ENCODE data around the gene ARHGAP23. TPM values are rescaled to one million over a fixed set of nuclear protein-coding genes. Genes with fewer than 3 reads are reported as not detected.
A peak's percentile ranks its signal among the peaks of the same experiment; 100 is the strongest.

The ARHGAP23 gene
- total RNA-seq, 2 donors from 2014 or later, result 9.4 to 18.0 TPM

DNA sequence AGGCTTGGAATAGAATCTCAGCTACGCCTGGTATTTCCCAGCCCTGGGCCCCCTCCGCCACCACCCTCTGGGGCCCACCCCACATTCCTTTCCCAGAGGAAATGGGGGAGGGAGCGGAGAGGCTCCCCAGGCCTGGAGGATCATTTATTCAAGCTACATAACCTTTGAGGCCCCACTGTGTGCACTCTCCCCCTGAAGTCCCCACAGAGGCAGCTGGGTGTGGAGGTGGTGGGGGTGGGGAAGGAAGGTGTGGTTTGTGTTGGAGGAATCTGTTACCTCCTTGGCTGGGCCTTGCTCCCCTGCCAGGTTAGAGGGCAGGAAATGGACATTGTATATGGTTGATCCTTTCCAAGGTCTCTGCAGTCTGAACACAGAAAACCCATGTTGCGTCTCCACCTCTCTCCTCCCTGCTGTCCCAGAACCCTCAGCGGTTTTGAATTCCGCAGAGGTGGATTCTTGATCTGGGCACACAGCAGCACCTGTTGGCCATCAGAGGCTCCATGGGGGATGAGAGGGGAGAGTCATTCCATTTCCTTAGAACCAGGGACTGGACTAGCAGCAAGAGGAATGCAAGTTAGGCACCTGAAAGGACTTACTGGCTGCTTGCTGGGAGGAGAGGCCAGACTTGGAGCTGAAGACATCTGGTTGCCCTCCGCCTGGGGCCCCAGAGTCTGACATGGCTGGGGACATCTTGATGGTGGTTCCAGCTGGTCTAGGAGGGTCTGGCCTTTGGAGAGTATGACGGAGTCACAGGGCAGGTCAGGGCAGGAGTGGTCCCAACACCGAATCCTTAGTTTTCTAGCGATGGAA lies 23.0 kb downstream of the ARHGAP23 start:
- Histone ChIP-seq H3K4me3 (ENCODE audit: low read length) (peak overlapping the region; percentile 45), H3K27ac (ENCODE audit: low read depth, low read length) (peak overlapping the region; percentile 3), H3K36me3 (ENCODE audit: control insufficient read depth, insufficient read depth, low read length) (no peaks in the 10 kb centered on the region), H3K9me3 (ENCODE audit: control insufficient read depth, low read length) (no peaks in the 10 kb centered on the region), H3K9ac (ENCODE audit: extremely low read depth, low read length, poor library complexity, severe bottlenecking) (no peak overlapping the region), H3K27me3 (ENCODE audit: control insufficient read depth, insufficient read depth, low read length, poor library complexity, severe bottlenecking) (peaks cover 9% of the 10 kb centered on the region), H3K4me1 (ENCODE audit: control insufficient read depth, insufficient read depth, low read length) (peaks cover 30% of the 10 kb centered on the region)
- H3K9me3 Mint-ChIP-seq, result no peaks in the 10 kb centered on the region
- peak; percentile 97 for DNase-seq
- H3K4me1 Mint-ChIP-seq, result peaks cover 47% of the 10 kb centered on the region
- H3K27me3 Mint-ChIP-seq (ENCODE audit: insufficient read depth), result peaks cover 29% of the 10 kb centered on the region
- peak overlapping the region; percentile 90 for H3K27ac Mint-ChIP-seq
- TF ChIP-seq, protein P1, sequence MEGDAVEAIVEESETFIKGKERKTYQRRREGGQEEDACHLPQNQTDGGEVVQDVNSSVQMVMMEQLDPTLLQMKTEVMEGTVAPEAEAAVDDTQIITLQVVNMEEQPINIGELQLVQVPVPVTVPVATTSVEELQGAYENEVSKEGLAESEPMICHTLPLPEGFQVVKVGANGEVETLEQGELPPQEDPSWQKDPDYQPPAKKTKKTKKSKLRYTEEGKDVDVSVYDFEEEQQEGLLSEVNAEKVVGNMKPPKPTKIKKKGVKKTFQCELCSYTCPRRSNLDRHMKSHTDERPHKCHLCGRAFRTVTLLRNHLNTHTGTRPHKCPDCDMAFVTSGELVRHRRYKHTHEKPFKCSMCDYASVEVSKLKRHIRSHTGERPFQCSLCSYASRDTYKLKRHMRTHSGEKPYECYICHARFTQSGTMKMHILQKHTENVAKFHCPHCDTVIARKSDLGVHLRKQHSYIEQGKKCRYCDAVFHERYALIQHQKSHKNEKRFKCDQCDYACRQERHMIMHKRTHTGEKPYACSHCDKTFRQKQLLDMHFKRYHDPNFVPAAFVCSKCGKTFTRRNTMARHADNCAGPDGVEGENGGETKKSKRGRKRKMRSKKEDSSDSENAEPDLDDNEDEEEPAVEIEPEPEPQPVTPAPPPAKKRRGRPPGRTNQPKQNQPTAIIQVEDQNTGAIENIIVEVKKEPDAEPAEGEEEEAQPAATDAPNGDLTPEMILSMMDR (conservative IDR thresholded peaks at IDR 0.05), result no peak
- WGBS, 2 experiments (ENCODE audit: insufficient coverage in 1 of 2, insufficient read length in 1 of 2), result 36 to 43% methylated on average over 4 to 9 of the region's 10 CpGs
- H3K4me3 Mint-ChIP-seq, result peak overlapping the region; percentile 68
- H3K36me3 Mint-ChIP-seq (ENCODE audit: low read depth), result no peaks in the 10 kb centered on the region

DNA sequence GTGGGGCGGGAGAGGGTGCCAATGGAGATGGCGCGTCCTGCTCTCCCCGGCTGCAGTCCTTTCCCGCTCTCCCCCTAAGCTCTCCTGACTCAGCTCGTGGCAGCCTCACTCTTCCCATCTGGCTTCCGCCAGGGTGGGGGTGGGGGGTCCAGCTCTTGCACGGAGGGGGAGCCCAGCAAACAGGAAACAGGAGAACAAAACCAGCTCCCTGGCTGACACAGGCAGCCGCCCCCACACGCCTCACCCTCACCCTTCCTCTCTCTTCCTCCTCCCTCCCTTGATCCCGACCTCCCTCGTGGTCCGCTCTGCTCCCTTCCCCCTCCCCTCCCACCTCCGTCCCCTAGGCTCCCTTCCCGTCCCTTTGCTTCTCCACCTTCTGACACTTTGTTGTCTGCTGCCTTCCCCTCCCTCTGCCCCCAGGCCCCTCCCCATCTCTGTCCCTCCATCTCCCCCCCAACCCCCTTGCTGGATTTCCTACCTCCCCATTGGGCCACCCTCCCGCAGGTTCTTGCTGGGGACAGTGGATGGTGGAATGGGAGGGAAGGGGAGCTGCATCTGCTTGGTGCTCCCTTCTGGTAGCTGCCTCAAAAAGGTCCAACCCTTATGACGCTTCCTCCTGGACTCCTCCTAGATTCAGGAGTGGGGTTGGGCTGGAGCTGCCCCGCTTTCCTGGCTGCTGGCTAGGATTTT lies 23.7 kb downstream of the ARHGAP23 start:
- Histone ChIP-seq H3K27me3 (ENCODE audit: control insufficient read depth, insufficient read depth, low read length, poor library complexity, severe bottlenecking) (peaks cover 9% of the 10 kb centered on the region), H3K4me1 (ENCODE audit: control insufficient read depth, insufficient read depth, low read length) (peaks cover 34% of the 10 kb centered on the region), H3K9me3 (ENCODE audit: control insufficient read depth, low read length) (no peaks in the 10 kb centered on the region), H3K27ac (ENCODE audit: low read depth, low read length) (no peak overlapping the region), H3K4me3 (ENCODE audit: low read length) (peak overlapping the region; percentile 45), H3K9ac (ENCODE audit: extremely low read depth, low read length, poor library complexity, severe bottlenecking) (no peak overlapping the region), H3K36me3 (ENCODE audit: control insufficient read depth, insufficient read depth, low read length) (no peaks in the 10 kb centered on the region)
- Mint-ChIP-seq H3K4me1 (peaks cover 52% of the 10 kb centered on the region), H3K36me3 (ENCODE audit: low read depth) (no peaks in the 10 kb centered on the region), H3K27me3 (ENCODE audit: insufficient read depth) (peaks cover 29% of the 10 kb centered on the region), H3K27ac (peak overlapping the region; percentile 90), H3K9me3 (no peaks in the 10 kb centered on the region), H3K4me3 (peak overlapping the region; percentile 68)
- TF ChIP-seq, protein P1 (conservative IDR thresholded peaks at IDR 0.05), result no peak
- 9 to 31% methylated on average over 7 to 17 of the region's 18 CpGs for WGBS, 2 experiments (ENCODE audit: insufficient coverage in 1 of 2, insufficient read length in 1 of 2)
- peak; percentile 96 for DNase-seq

DNA sequence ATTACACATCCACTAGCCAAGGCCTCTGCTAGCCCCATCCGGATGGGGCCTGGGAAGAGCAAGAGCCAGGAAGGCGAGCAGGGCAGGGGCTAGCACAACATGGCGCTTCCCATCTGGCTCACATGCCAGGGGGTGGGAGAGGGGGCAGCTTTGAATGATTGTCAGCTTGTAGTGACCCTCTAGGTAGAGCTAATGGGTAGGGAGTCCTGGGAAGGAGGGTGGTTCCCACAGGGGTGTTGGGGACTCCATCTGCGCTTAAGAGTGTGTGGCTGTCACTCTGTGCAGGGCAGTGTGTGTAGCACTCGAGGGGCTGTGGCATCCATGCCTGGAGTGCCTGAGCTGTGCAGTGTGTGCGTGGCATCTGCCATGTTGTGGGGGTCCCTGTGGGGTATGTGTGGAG lies 24.5 kb downstream of the ARHGAP23 start:
- H3K36me3 Mint-ChIP-seq (ENCODE audit: low read depth), result no peaks in the 10 kb centered on the region
- H3K9me3 ChIP-seq (ENCODE audit: control insufficient read depth, low read length), result no peaks in the 10 kb centered on the region
- H3K36me3 ChIP-seq (ENCODE audit: control insufficient read depth, insufficient read depth, low read length), result no peaks in the 10 kb centered on the region
- peaks cover 34% of the 10 kb centered on the region for H3K4me1 ChIP-seq (ENCODE audit: control insufficient read depth, insufficient read depth, low read length)
- peaks cover 30% of the 10 kb centered on the region for H3K27me3 Mint-ChIP-seq (ENCODE audit: insufficient read depth)
- DNase-seq, result peak; percentile 79
- peak overlapping the region; percentile 68 for H3K4me3 Mint-ChIP-seq
- H3K27ac ChIP-seq (ENCODE audit: low read depth, low read length), result no peak overlapping the region
- 93 to 94% methylated on average over 3 to 6 of the region's 6 CpGs for WGBS, 2 experiments (ENCODE audit: insufficient coverage in 1 of 2, insufficient read length in 1 of 2)
- peak overlapping the region; percentile 39 for H3K27ac Mint-ChIP-seq
- H3K27me3 ChIP-seq (ENCODE audit: control insufficient read depth, insufficient read depth, low read length, poor library complexity, severe bottlenecking), result peaks cover 9% of the 10 kb centered on the region
- TF ChIP-seq, protein P1 (conservative IDR thresholded peaks at IDR 0.05), result no peak
- no peaks in the 10 kb centered on the region for H3K9me3 Mint-ChIP-seq
- H3K9ac ChIP-seq (ENCODE audit: extremely low read depth, low read length, poor library complexity, severe bottlenecking), result no peak overlapping the region
- peaks cover 52% of the 10 kb centered on the region for H3K4me1 Mint-ChIP-seq
- H3K4me3 ChIP-seq (ENCODE audit: low read length), result no peak overlapping the region

Measured in endodermal cell (in vitro differentiated cells).